ENCODE data around the gene ALDH2.

Gene ALDH2

GRCh38 chr12:111798182-111798581, 31.4 kb downstream of the ALDH2 start:
- Histone ChIP-seq H3K4me2 (ENCODE audit: low read depth, low read length, poor library complexity, severe bottlenecking) (no peak overlapping the region), H3K27me3 (ENCODE audit: low read length) (no peaks in the 10 kb centered on the region), H4K20me1 (ENCODE audit: low read depth, low read length) (no peaks in the 10 kb centered on the region), H3K9me2 (replicated peaks; ENCODE audit: insufficient read depth, low read length) (no peaks in the 10 kb centered on the region), H3K27ac (ENCODE audit: low read depth, low read length) (no peak overlapping the region), H3F3A (ENCODE audit: insufficient read depth) (no peaks in the 10 kb centered on the region), H3K4me3 (ENCODE audit: insufficient read depth, low read length, poor library complexity, severe bottlenecking) (no peak overlapping the region), H3K36me3 (ENCODE audit: low read length) (no peaks in the 10 kb centered on the region), H3K79me2 (ENCODE audit: insufficient read depth, low read length) (no peaks in the 10 kb centered on the region), H2AFZ (ENCODE audit: low read depth, low read length, severe bottlenecking) (no peak overlapping the region), H3K9me3 (ENCODE audit: insufficient read depth, low read length) (no peaks in the 10 kb centered on the region), H3K9ac (ENCODE audit: low read length) (no peak overlapping the region)
- no peak for TF ChIP-seq CTCF (IDR thresholded peaks at IDR 0.05; ENCODE audit: insufficient read depth, low read length, poor library complexity, severe bottlenecking)
- no peak for TF ChIP-seq EZH2phosphoT487 (conservative IDR thresholded peaks at IDR 0.05; ENCODE audit: low read length)

GRCh38 chr12:111799758-111800157, 33.0 kb downstream of the ALDH2 start:
- Histone ChIP-seq H3K36me3 (ENCODE audit: low read length) (no peaks in the 10 kb centered on the region), H3K27me3 (ENCODE audit: low read length) (no peaks in the 10 kb centered on the region), H4K20me1 (ENCODE audit: low read depth, low read length) (no peaks in the 10 kb centered on the region), H3K9me3 (ENCODE audit: insufficient read depth, low read length) (no peaks in the 10 kb centered on the region), H2AFZ (ENCODE audit: low read depth, low read length, severe bottlenecking) (no peak overlapping the region), H3F3A (ENCODE audit: insufficient read depth) (no peaks in the 10 kb centered on the region), H3K79me2 (ENCODE audit: insufficient read depth, low read length) (no peaks in the 10 kb centered on the region), H3K9ac (ENCODE audit: low read length) (no peak overlapping the region), H3K9me2 (replicated peaks; ENCODE audit: insufficient read depth, low read length) (no peaks in the 10 kb centered on the region), H3K27ac (ENCODE audit: low read depth, low read length) (no peak overlapping the region), H3K4me2 (ENCODE audit: low read depth, low read length, poor library complexity, severe bottlenecking) (no peak overlapping the region), H3K4me3 (ENCODE audit: insufficient read depth, low read length, poor library complexity, severe bottlenecking) (no peak overlapping the region)
- TF ChIP-seq CTCF (IDR thresholded peaks at IDR 0.05; ENCODE audit: insufficient read depth, low read length, poor library complexity, severe bottlenecking) (no peak), EZH2phosphoT487 (conservative IDR thresholded peaks at IDR 0.05; ENCODE audit: low read length) (no peak)

- no peak overlapping the region for H3K27ac ChIP-seq (ENCODE audit: low read depth, low read length)
- H3F3A ChIP-seq (ENCODE audit: insufficient read depth), result no peaks in the 10 kb centered on the region
- H3K9ac ChIP-seq (ENCODE audit: low read length), result no peak overlapping the region
- no peaks in the 10 kb centered on the region for H3K9me3 ChIP-seq (ENCODE audit: insufficient read depth, low read length)
- no peak overlapping the region for H2AFZ ChIP-seq (ENCODE audit: low read depth, low read length, severe bottlenecking)
- no peak for TF ChIP-seq CTCF (IDR thresholded peaks at IDR 0.05; ENCODE audit: insufficient read depth, low read length, poor library complexity, severe bottlenecking)
- no peak for TF ChIP-seq EZH2phosphoT487 (conservative IDR thresholded peaks at IDR 0.05; ENCODE audit: low read length)
- H3K27me3 ChIP-seq (ENCODE audit: low read length), result no peaks in the 10 kb centered on the region
- H4K20me1 ChIP-seq (ENCODE audit: low read depth, low read length), result no peaks in the 10 kb centered on the region
- no peaks in the 10 kb centered on the region for H3K9me2 ChIP-seq (replicated peaks; ENCODE audit: insufficient read depth, low read length)
- H3K36me3 ChIP-seq (ENCODE audit: low read length), result no peaks in the 10 kb centered on the region
- no peaks in the 10 kb centered on the region for H3K79me2 ChIP-seq (ENCODE audit: insufficient read depth, low read length)
- no peak overlapping the region for H3K4me3 ChIP-seq (ENCODE audit: insufficient read depth, low read length, poor library complexity, severe bottlenecking)
- H3K4me2 ChIP-seq (ENCODE audit: low read depth, low read length, poor library complexity, severe bottlenecking), result no peak overlapping the region
Observed at GRCh38 chr12:111803038-111803626, 36.4 kb downstream of the ALDH2 start.

Data from SU-DHL-6 (cell line).